GM12801 (cell line): ENCODE data around the gene ASIC1.

ENCODE experiments used
- TF ChIP-seq, protein P1 (sequence below): IDR thresholded peaks from one replicate; pipeline ENCODE4 v1.5.1; 2011; ENCODE audit warnings: control low read depth; ENCODE audit not compliant: insufficient read length; ENCODE audit errors: extremely low read depth

Gene ASIC1

GRCh38 chr12:50018968-50019367 lies 38.4 kb upstream of the ASIC1 start:
- TF ChIP-seq, protein P1, sequence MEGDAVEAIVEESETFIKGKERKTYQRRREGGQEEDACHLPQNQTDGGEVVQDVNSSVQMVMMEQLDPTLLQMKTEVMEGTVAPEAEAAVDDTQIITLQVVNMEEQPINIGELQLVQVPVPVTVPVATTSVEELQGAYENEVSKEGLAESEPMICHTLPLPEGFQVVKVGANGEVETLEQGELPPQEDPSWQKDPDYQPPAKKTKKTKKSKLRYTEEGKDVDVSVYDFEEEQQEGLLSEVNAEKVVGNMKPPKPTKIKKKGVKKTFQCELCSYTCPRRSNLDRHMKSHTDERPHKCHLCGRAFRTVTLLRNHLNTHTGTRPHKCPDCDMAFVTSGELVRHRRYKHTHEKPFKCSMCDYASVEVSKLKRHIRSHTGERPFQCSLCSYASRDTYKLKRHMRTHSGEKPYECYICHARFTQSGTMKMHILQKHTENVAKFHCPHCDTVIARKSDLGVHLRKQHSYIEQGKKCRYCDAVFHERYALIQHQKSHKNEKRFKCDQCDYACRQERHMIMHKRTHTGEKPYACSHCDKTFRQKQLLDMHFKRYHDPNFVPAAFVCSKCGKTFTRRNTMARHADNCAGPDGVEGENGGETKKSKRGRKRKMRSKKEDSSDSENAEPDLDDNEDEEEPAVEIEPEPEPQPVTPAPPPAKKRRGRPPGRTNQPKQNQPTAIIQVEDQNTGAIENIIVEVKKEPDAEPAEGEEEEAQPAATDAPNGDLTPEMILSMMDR, result no peak

DNA sequence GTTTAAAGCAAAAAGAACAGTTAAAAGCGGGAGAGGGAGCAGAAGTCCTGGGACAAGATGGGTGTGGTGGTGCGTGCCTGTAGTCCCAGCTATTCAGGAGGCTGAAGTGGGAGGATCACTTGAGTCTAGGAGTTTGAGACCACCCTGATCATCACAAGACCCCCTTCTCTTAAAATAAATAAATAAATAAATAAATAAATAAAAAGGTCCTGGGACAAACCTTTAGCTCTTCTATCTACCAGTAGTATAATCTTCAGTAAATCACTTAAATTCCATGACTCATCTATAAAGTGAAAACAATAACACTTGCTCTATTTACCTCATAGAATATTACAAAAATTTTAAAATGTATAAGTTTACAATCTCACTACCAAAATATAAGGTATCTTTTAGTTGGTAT lies 37.9 kb upstream of the ASIC1 start:
- TF ChIP-seq, protein P1, result no peak

DNA sequence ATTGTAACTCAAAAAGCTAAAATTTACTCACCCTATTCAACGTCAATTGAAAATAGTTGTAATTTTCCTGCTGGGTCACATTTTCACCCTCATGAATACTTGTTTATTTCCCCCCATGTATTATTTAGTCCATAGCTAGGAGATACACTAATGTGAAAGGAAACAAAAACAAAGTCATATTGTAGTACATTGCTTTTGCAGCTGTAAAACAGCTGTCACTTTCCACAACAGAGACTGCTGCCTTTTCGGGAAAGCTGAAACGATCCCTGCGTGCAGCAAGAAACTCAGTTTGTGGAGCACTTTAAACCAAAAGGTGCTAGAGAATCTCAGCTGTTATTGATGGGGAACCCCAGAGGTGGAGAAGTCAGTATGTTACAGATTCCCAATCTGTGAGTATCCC lies 36.4 kb upstream of the ASIC1 start:
- TF ChIP-seq, protein P1, result no peak

- TF ChIP-seq, protein P1, result no peak
These were observed 34.5 kb upstream of the ASIC1 start for GRCh38 chr12:50022903-50023302.

GRCh38 chr12:50024227-50024626 lies 33.2 kb upstream of the ASIC1 start:
- TF ChIP-seq, protein P1, result no peak

DNA sequence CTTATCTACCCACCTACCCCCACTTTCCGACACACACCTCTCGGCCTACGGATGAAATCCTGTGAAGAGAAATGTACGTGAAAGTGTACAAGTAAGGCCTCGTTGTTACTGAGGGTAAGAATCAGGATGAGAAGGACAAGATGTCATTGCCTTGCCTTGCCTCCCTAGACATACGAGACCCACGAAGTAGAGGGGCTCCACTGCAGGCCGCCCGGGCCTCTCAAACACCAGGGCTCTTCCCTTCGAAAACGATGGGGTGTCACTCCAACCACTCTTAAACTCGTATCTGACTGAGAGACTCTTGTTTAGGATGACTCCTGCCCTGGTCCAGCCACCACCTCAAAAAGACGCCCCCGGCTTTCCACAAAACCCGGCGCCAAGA lies 32.6 kb upstream of the ASIC1 start:
- TF ChIP-seq, protein P1, result no peak

- TF ChIP-seq, protein P1, result no peak
These were observed 32.0 kb upstream of the ASIC1 start, which contains the start of gene RACGAP1 for GRCh38 chr12:50025187-50026059. Gene RACGAP1, minus strand, starts transcription at chr12:50025494. Its CDS starts 8,779 bp downstream, at chr12:50016715.
